ENCODE results near the gene CHST15.
A peak's percentile ranks its signal among the peaks of the same experiment; 100 is the strongest.

The CHST15 gene

DNA sequence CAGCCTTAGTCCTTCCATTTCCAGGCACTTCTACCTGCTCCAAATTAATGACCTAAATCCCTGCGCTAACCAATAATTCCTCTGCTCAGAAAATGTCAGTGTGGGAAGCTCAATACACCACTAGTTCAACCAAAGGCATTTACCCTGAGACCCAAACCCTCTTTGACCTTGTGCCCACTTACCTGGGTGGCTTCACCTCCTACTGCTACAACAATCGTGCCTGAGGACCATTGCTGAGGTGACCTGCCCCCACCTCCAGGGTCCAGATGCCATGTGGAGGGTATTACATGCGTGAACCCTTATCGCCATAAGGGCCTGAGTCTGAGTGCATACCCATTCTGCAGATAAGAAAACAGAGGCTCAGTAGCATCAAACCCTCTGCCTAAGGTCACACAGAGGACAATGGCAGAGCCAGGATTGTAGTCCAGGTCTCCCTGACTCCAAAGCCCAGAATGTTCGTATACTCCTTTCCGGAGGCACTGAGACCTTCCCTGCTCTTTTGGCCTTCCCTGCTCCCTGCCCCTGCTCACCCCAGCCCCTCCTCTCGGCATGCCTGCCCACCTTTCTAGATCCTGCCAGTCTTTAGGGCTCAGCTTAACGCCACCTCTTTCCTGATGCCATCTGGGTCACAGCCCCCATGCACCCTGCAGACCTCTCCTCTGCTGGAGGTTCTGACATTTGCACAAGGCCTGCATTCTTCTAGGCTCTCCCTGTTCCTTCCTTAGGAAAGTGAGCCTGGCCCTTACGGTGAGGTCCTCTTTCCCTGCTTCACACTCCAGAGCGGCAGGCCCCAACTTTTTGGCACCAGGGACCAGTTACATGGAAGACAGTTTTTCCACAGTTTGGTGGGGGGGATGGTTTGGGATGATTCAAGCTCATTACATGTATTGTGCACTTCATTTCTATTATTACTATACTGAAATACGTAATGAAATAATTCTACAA, 94.9 kb downstream of the CHST15 start:
- no peak for DNase-seq (ENCODE audit: low spot score)

DNA sequence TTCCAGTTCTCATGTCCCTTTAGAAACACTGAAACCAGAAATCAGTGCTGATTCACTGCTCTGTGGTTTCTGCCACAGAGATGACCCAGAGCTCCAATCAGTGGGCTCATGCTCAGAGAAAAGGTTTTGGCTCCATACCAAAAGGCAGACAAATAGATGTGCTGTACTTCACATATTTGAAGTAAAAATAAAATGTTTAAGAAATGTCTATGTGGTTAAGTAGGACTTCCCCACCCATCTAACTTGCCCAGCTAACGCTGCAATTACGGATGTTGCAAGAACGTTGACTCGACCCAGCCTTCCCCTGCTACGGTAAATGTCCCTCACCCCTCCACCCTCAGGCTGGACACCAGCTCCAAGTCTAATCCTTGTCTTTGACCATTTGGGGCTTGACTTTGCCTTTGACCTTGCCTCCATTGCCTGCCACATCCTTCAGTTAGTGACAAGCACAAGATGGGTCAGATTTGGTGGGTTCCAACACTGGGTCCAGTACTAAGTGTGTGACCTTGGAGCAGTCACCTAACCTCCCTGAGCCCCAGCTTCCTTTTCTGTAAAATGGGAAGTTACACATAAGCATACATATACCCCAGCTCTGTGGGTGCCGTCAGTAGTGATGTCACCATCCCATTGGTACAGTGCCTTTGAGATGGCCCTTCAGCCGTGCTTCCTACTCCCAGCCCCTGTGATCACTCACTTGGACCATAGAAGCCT, 95.8 kb downstream of the CHST15 start:
- DNase-seq (ENCODE audit: low spot score) = peak; percentile 97

DNA sequence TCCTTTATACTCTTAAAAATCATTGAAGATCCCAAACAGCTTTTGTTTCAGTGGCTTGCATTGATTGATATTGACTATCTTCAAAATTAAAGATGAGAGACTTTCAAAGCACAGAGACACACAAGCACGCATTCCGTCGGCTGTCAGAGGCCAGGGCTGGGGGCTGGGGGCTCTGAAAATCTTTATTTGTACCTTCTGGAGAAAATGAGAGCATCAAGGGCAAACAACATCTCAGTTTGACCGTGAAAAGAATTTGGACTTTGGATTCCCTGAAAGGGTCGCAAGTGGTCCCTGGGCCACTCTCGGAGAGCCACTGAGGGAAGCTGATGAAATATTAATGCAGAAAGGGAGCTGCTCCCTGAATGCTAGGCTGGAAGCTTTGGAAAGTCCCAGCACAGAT, 96.4 kb downstream of the CHST15 start:
- DNase-seq (ENCODE audit: low spot score) = no peak

DNA sequence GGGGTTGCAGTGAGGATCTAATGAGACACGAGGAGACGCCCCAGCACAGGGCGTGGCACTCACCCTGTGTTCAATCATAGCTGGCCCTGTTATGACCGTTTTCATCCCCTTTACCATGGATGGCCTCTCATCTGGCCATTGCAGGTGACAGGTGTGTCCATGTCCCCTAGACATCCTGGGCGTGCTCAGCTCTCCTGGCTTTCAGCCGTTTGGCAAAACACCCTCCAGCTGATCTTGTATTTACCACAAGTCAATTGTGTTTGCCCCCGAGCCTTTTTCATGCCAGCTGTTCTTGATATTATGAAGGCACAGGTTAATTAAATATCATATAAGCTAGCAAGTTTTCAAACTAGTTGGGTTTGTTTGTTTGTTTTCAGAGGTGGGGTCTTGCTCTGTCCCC, 97.1 kb downstream of the CHST15 start:
- DNase-seq (ENCODE audit: low spot score) = no peak

DNA sequence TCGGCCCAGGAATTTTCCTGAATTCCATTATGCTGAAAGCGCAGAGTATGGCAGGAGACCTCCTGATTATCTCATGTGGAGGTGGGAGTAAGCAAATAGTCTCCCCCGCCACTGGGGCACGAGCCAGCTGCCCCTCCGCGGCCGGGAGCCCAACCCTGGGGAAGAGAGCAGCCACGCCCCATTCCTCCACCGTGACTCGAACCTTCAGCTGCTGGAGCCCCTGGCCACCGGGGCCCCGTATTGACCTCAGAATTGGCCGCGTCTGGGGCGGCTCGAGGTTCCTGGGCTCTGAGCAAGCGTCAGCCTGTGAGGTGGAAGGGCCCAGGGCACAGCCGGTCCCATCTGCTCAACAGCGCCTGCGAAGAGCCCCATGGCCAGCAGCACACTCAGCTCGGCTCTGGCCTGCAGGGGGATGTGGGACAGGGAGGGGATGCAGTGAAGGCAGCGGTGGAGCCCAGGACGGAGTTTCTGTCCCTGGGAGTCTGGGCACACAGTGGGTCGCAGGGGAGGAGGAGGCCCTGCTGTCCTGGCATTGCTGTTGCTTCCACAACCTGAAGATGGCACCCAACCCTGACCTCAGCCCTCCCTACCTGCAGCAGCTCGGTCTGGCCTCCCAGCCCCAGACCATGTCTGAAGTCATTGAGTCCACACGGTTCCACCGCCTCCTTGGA, 97.8 kb downstream of the CHST15 start:
- peak; percentile 91 for DNase-seq (ENCODE audit: low spot score)

DNA sequence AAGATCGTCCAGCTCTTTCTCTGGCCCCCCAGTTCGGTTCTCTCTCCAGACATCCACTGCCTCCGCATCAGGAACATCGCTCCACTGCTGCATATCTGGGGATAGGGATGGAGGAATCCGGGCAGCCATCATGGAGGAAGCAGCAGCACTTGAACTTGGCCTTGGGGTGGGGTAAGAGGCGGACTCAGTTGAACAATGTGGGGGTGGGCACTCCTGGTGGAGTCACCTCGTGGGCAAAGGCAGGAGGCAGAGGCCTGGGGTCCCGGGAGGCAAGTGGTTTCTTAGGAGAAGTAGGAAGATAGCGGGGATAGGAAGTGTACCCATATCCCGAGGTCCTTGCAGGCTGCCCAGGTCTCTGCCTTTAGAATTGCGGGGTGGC, 98.3 kb downstream of the CHST15 start:
- DNase-seq (ENCODE audit: low spot score) = no peak

DNA sequence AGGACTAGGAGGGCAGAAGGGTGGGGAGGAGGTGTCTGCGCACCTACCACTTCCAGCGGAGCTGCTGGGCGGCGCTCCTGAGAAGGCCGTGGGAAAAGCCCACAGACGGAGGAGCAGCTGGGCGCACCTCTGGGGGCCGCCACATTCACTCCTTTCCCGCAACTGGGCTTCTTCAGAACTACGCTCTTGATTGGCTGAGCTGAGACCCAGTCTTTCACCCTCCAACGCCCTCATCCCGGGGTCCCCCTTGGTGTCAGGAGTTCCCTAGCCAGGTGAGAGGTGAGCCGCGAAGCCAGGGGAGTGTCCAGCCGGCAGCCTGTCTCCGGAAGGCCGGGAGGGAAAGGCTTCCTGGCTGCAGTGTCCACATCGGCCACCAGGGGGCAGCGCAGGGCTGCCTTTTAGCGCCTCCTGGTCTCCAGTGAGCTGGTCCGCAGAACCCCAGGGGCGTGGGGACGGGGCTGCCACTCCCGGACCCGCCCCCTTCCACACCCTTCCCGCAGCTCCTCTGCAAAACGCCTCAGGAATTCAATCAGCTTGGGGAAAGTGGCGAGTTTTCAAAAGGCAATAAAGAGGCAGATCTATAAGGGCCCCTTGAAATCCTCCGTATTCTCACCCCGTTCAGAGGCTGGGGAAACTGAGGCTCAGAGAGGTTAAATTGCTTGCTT, 98.8 kb downstream of the CHST15 start:
- DNase-seq (ENCODE audit: low spot score) = peak; percentile 89

DNA sequence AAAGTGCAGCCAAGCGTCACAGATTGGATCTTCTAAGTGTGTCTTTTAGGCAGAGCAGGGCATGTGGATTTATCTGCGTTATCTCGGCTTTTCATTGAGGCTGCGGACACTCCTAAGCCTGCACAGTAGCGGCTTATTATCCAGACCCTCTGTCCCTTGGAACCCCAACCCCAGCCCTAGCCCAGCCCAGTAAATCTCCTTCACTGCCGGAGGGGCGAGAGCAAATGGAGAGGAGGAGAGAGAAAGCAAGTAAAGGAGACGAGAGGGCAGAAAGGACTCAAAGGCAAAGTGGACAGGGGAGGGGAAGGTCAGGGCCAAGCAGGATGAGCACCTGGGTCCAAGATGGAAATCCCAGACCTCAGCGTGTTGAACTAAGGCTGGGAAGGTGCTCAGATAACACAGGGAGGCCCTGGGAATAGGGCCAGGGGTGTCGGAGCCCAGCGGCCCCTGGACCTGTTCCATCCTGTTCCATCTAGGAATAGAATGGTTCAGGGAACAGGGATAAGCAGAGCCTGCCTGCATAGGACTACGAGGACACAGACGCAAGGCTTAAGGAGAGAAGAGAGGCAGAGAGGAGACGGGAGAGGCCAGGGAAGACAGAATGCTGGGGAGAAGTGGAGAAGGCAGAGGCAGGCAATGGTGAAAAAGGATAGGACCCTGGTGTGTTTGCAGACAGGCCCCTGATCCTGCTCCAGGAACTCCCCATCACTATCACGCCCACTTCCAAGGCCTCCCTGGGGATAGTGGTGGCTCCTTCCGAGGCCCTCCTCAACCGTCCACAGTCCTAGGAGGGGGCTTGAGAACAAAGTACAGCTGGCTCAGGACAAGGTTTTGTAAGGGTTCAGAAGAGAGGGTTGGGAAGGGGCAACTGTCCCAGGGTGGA, 99.6 kb downstream of the CHST15 start:
- DNase-seq (ENCODE audit: low spot score) = no peak

DNA sequence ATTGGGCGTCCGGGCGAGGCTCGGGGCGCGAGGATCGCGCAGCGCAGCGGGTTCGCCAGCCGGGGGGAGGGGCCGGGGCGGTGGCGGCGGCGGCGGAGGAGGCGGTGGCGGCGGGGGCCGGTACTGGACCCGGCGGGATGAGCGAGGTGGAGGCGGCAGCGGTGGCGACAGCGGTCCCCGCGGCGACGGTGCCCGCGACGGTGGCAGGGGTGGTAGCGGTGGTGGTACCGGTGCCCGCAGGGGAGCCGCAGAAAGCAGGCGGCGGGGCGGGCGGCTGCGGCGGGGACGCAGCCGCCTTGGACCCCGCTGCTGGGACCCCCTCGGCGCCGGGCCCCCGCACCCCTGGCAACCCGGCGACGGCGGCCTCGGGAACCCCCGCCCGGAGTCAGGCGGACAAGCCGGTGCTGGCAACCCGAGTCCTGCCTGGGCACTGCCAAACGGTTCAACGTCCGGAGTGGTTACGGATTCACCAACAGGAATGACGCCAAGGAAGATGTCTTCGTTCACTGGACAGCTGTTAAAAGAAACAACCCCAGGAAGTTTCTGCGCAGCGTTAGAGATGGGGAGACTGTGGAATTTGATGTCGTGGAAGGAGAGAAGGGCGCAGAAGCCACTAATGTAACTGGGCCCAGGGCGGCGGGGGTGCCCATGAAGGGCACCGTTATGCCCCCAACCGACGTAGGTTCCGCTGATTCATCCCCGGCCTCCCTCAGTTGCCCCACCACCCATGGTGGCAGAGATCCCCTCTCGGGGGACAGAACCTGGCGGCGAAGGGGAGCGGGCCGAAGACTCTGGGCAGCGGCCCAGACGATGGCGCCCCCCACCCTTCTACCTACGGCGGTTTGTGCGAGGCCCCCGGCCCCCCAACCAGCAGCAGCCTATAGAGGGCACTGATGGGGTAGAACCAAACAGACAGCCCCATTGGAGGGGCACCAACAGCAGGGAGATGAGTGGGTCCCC, 101.5 kb downstream of the CHST15 start:
- no peak for DNase-seq (ENCODE audit: low spot score)

DNA sequence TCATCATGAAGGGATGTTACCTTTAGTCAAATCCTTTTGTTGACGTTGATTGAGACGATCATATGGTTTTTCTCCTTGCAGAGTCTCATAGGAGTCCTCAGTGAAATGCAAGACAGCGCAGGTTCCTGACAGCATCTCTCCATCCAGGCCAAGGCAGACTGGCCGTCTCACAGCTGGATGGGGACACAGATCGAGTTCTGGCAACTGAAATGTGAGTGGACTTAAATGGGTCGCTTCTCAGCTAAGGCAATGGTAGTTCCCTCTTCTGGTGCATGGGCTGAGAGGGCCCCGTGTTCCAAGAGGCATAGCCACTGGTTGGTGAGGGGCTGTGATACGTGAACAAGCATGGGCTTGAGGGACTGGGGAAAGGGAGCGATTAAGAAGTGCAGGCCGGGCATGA, 102.5 kb downstream of the CHST15 start:
- no peak for DNase-seq (ENCODE audit: low spot score)

DNA sequence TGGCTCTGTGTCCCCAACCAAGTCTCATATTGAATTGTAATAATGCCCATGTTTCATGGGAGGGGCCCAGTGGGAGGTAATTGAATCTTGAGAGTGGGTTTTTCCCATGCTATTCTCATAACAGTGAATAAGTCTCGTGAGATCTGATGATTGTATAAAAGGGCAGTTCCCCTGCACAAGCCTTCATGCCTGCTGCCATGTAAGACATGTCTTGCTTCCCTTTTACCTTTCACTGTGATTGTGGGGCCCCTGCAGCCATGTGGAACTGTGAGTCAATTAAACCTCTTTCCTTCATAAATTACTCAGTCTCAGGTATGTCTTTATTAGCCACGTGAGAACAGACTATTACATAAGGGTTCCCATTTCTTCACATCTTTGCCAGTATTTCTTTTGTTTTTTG, 104.7 kb downstream of the CHST15 start:
- DNase-seq (ENCODE audit: low spot score) = no peak

DNA sequence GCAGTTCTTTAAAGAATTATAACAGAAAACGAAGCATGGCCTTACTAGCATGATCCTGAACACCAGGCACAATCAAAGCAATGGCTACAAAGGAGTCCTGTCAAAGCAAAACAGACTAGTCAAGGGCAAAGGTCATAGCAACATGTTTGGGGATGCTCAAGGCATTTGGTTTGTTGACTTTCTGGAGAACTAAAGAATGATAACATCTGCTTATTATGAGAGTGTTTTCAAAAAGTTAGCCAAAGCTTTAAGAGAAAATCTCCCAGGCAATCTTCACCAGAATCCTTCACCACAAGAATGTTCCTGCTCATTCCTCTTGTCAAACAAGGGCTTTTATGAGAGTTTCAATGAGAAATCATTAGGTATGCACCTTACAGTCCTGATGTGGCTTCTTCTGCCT, 106.7 kb downstream of the CHST15 start:
- no peak for DNase-seq (ENCODE audit: low spot score)

DNA sequence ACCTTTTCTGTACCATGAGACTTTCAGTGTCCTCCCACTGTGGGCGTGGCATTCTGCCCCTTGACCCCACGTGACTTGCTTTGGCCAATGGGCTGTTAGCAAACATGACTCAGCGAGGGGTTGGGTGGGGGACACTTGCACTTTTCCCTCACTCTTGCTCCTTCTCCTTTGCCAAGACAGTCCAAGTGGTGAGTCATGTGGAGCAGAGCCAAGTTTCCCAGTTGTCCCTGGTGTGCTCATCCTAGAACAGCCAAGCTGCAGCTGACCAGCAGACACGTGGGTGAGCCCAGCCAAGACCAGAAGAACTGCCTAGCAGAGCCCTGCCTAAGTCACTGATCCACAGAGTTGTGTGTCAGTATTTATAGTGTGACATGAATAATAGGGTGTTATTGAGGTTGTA, 119.0 kb downstream of the CHST15 start:
- peak; percentile 84 for DNase-seq (ENCODE audit: low spot score)

DNA sequence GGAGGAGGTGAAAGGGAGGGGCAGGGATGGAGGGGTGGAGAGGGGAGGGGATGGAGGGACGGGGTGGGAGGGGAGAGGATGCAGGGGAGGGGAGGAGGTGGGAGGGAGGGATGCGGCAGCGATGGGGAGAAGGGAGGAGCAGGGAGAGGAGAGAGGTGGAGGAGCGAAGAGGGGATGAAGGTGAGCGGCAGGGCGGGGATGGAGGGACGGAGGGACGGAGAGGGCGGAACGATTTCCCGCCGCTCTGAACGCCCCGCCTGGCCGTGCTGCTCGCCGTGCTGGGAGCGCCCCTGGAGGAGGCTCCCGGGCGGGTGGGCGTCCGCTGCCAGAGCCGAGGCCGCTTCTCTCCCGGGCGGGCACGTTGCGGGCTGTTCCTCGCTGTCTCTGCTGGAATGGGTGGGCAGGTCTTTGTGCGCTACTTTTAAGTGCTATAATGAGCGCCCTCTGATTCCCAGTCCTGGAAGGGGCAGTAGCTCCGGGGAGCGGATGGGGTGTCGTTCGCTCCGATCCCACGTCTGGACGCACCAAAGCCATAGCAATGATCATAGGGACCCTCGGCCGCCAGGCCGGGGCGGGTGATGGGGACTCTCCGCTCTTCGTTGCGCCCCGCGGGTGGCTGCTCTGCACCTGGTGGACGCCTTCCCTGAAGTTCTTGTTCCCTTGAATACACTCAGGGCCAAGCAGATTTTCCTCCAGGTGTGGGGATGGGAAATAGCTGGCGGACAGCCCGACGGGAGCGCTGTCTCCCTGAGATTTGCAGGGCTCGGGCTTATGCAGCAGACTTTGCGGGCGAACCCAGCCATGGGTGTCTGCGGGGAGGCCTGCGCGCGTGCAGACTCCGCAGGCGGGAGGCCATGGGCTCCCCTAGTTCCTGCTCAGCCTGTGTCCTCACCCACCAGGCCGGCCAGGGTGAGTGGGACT, 120.7 kb downstream of the CHST15 start:
- no peak for DNase-seq (ENCODE audit: low spot score)

DNA sequence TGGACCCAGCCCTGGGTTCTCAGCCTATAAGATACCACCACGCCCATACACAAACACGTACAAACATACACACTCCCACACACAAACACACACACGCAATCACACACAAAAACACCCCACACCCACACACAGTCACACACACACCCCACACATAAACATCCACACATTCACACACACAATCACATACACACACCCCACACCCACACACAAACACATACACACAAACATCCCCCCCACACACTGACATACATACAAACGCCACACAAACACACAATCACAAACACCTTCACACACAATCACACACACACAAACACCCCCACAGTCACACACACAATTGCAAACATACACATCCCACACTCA, 122.5 kb downstream of the CHST15 start:
- no peak for DNase-seq (ENCODE audit: low spot score)

DNA sequence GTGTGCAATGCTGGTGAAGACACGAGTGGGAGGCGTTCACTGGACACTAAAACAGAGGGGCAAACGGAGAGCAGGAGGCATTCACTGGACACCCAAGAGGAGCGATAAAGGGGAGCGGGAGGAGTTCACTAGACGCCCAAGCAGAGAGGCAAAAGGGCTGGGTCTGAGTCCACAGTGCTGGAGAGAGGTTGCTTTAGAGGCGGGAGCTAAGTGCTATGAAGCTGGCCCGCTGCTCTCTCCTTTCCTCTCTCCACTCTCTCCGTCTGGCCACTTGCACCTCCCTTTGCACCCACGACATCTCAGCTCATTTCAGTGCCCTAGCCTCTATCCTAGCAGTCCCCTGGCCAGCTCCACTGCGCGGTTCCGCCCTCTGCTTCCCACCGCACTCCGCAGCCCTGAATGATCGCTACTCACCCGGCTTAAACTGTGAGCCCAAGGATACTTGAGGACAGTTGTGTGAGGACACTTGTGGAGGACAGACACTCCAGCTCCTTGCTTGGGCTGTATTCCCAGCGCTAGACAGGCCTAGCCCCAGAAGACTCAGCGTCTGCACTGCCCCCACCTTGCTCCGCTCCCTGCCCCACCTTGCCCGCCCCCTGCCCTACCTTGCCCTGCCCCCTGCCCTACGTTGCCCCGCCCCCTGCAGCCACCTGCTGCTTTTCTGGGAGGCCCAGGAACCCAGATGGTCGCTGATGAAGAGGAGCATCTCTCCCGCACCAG, 123.0 kb downstream of the CHST15 start:
- DNase-seq (ENCODE audit: low spot score) = no peak

DNA sequence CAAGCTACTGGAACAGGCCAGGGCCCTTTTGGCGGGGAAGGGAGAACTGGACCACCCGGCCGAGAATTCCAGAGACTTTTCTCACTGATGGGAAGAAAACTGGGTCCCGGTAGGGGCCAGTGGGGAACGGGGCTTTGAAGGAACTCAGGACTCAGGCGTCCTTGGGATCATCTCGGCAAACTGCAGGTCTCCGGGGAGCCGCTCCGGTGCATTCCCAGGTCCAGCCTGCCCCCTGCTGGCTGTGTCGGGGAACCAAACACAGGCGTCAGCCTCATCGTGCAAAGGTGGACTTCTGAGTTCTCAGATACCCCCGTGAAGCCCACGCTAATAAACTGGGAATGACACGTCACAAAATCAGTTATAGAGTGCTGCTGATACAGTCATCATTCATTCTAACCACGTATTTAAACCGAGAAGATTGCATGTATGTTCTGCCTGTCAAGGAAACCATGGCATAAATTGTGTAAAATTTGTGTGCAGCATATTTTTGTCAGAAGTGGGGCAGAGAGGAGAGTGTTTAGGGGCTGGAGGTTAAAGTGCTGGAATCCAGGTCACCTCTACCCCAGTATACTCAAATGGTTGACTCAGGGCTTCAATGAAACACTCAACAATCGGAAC, 125.7 kb downstream of the CHST15 start:
- DNase-seq (ENCODE audit: low spot score) = peak; percentile 57

DNA sequence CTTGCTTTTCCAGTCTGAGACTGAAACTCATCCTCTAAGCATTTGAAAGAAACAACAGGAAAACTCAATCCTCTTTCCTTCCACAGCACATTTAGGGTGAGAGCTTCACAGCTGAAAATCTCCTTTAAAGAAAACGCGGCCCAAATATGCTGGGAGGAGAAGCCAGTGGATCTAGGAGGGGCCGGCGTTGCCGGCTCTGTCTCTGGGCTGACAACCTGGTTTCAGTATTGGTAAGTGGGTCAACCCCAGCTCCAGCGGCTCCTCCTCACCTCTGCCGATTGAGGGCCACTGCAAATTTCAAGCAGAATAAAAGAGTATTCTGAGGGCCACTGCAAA, 126.5 kb downstream of the CHST15 start:
- no peak for DNase-seq (ENCODE audit: low spot score)

Measured in kidney tubule cell (primary cell).